COLO668 (cell line): ENCODE data around the gene SPDYE5.
"Not testable (repeated sequence)": the region's sequence is repeated elsewhere in the genome, so short reads cannot be mapped to it uniquely, and the experiment has no call there.

Experiments
- DNase-seq: peaks from one replicate; lab custom pipeline; 2025; ENCODE audit not compliant: unreplicated experiment; lab: John Stamatoyannopoulos, UW

Gene SPDYE5, protein sequence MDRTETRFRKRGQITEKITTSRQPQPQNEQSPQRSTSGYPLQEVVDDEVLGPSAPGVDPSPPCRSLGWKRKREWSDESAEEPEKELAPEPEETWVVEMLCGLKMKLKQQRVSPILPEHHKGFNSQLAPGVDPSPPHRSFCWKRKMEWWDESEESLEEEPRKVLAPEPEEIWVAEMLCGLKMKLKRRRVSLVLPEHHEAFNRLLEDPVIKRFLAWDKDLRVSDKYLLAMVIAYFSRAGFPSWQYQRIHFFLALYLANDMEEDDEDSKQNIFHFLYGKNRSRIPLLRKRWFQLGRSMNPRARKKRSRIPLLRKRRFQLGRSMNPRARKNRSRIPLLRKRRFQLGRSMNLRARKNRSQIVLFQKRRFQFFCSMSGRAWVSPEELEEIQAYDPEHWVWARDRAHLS

GRCh38 chr7:75492020-75492419, at the start of gene SPDYE5:
Gene SPDYE5 (plus strand): TSS chr7:75492320. CDS start chr7:75494048, 1,728 bp downstream.
- DNase-seq = not testable (repeated sequence)

- DNase-seq = peak; percentile 6
Measured at GRCh38 chr7:75442465-75443111, 49.5 kb upstream of the SPDYE5 start.

DNA sequence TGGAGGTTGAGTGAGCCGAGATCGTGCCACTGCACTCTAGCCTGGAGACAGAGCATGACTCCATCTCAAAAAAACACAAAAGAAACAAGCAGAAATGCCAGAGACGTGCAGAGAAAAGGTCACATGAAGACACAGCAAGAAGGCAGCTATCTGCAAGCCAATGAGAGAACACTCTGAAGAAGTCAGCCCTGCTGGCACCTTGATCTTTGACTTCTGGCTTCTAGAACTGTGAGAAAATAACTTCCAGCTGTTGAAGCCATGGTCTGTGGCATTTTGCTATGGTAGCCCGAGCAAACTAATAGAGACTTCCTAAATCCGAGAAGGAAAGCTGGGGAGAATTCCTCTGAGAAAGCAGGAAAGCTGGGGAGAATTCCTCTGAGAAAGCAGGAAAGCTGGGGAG, 42.2 kb upstream of the SPDYE5 start:
- not testable (repeated sequence) for DNase-seq

DNA sequence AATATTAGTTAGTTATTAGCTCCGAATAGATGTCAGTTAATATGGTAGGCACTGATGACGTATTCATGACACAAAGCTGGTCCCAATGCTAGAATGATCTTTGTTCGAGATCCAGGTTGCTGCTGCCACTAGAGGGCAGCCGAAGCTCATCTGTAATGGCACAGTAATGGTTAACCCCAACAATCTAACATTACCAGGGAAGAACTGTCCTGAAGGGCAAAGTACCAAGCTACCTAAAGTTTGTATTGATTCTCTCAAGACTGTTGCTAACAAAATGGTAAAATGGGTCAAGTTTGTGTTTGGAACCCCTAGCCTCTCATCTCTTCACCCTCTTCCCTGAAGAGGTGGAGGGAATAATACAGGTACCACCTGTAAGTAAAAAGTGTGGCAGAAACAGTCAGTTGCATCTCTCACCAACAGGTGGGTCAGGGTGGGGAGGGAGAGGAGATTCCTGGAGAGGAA, 39.6 kb upstream of the SPDYE5 start:
- DNase-seq = not testable (repeated sequence)

DNA sequence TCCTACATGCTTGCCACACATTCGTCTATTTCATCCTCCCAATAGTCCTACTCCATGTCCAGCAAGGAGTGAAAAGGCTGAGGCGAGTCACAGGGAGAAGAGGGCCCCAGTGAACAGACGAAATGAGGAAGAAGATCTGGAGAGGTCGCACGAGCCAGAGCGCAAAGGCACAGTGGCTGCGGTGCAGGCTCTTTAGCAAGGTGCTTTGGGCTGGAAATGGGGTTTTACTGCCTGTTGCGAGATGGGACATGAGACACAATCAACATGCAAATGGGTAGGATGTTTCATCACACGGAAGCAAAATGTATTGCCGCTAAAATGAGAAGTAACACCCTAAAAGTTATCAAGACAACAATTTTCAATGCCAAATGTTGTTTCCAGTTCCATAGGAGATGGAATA, 35.7 kb upstream of the SPDYE5 start:
- not testable (repeated sequence) for DNase-seq

- not testable (repeated sequence) for DNase-seq
Measured at GRCh38 chr7:75458034-75458433, 34.1 kb upstream of the SPDYE5 start.

DNA sequence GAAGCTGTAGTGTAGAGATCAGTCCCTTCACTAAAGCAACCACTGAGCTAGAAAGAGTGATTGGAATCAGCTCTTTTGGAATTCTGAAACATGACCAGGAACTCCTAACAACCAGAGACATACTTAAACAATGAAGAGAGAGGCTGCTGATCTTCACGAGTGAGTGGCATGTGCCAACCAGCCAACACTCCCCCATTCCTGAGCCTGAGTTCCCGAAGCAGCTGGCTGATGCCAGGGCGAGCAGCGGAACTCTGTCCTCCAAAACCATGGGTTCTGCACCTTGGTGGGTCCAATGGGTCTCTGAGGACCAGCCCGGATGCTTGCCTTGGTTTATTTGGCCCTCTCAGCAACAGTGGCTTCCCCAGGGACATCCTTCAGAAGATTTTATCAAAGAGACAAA, 31.6 kb upstream of the SPDYE5 start:
- not testable (repeated sequence) for DNase-seq

- DNase-seq = not testable (repeated sequence)
Measured at GRCh38 chr7:75470166-75470565, 22.0 kb upstream of the SPDYE5 start.

DNA sequence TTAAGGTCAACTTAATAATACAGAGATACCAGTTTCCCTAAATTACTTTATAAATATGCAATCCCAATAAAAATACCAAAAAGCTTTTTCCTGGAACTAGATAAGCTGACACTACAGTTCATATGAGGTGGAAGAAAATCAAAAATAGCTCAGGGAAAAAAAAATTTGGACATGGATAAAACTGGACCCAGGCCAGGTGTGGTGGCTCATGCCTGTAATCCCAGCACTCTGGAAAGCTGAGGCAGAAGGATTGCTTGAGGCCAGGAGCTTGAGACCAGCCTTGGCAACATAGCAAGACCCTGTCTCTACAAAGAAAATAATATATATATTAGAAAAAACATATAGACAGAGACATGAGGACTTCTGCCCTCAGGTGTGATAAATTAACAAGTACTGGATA, 14.7 kb upstream of the SPDYE5 start:
- DNase-seq = not testable (repeated sequence)

- not testable (repeated sequence) for DNase-seq
Measured at GRCh38 chr7:75480313-75480712, 11.8 kb upstream of the SPDYE5 start.

DNA sequence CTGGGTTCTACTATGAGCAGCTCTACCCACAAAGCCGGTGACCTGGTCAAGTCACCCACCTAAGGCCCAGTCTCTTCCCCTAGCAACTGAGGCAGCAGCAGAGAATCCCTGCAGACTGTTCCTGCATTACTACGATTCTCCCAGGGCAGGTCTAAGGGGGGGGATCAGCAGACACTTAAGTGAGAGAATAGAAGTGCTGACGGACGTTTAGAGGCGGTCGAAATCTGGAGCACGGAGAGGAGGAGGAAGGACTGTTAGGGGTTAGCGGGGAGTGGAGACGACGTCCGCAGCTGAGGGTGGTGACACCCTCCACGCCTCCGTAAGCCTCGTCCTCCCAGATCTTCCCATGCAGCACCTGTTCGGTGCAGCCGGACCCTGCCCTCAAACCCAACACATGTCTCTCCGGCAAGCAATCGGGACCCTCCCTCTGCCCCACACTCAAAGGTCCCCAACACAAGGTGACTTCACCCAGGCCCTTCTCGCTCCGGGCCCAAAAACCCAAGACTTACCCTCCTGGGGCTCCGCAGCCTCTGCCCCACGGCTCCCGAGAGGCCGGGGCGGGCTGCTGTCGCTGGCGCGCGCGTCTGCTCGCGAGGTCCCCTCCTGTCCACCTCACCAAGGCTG, 6.7 kb upstream of the SPDYE5 start:
- DNase-seq = peak; percentile 2

- DNase-seq = peak; percentile 83
Measured at GRCh38 chr7:75485979-75486643, 6.0 kb upstream of the SPDYE5 start, which contains the start of gene POM121C. Gene POM121C (minus strand): TSS chr7:75486299. CDS start chr7:75441496, 44,803 bp downstream.

GRCh38 chr7:75509033-75509432, 16.9 kb downstream of the SPDYE5 start:
- DNase-seq = not testable (repeated sequence)

- DNase-seq = not testable (repeated sequence)
Measured at GRCh38 chr7:75518842-75519241, 26.7 kb downstream of the SPDYE5 start.

DNA sequence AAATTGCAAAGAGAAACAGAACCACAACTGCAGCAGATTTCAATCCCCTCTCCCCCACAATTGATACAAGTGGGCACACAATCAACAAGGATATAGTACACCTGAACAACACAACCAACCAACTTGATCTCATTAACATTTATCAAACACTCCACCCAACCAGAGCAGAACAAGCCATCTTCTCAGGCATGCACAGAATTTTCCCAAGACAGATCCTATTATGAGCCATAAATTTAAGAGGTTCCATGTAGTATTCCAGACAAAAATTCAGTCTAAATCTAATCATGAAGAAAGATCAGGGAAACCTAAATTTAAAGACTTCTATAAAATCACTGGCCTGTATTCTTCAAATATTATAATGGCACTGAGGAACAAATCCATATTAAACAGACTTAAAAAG, 29.6 kb downstream of the SPDYE5 start:
- not testable (repeated sequence) for DNase-seq

DNA sequence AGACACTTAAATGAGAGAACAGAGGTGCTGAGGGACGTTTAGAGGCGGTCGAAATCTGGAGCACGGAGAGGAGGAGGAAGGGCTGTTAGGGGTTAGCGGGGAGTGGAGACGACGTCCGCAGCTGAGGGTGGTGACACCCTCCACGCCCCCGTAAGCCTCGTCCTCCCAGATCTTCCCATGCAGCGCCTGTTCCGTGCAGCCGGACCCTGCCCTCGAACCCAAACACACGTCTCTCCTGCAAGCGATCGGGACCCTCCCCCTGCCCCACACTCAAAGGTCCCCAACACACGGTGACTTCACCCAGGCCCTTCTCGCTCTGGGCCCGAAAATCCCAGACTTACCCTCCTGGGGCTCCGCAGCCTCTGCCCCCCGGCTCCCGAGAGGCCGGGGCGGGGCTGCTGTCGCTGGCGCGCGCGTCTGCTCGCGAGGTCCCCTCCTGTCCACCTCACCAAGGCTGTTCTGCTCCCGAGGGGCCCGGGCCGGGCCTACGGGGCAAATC, 35.2 kb downstream of the SPDYE5 start:
- not testable (repeated sequence) for DNase-seq

GRCh38 chr7:75531359-75531821, 39.3 kb downstream of the SPDYE5 start:
- no peak for DNase-seq

GRCh38 chr7:75532639-75533038, 40.5 kb downstream of the SPDYE5 start:
- DNase-seq = no peak

DNA sequence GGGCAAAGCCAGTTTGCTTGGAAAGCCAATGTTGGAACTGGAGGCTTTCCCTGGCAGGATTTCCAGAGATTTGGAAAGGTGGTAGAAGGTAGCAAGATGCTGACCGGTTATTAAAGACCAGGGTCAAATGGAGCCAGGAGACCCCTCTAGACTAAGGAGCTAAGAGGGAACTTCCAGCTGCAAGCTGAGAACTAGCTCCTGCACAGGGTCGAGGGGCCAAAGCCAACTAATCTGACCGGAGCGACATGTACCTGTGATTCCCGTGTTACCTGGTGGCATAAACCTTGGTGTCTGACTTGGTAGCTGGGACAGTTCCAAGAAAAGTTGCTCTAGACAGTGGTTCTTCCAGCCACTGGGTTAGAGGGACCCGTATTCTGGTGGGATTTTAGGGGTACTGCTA, 41.8 kb downstream of the SPDYE5 start:
- DNase-seq = no peak

- DNase-seq = no peak
Measured at GRCh38 chr7:75534727-75535307, 42.7 kb downstream of the SPDYE5 start.
